ENCODE measurements around the gene GPR61.

Gene GPR61, protein sequence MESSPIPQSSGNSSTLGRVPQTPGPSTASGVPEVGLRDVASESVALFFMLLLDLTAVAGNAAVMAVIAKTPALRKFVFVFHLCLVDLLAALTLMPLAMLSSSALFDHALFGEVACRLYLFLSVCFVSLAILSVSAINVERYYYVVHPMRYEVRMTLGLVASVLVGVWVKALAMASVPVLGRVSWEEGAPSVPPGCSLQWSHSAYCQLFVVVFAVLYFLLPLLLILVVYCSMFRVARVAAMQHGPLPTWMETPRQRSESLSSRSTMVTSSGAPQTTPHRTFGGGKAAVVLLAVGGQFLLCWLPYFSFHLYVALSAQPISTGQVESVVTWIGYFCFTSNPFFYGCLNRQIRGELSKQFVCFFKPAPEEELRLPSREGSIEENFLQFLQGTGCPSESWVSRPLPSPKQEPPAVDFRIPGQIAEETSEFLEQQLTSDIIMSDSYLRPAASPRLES

GRCh38 chr1:109539676-109540075, at the start of gene GPR61:
TSS of gene GPR61 (plus strand) at chr1:109539872. CDS start at chr1:109543023, 3,151 bp downstream.
- DNase-seq (ENCODE audit: low read depth in 2 of 2), result no peak

DNA sequence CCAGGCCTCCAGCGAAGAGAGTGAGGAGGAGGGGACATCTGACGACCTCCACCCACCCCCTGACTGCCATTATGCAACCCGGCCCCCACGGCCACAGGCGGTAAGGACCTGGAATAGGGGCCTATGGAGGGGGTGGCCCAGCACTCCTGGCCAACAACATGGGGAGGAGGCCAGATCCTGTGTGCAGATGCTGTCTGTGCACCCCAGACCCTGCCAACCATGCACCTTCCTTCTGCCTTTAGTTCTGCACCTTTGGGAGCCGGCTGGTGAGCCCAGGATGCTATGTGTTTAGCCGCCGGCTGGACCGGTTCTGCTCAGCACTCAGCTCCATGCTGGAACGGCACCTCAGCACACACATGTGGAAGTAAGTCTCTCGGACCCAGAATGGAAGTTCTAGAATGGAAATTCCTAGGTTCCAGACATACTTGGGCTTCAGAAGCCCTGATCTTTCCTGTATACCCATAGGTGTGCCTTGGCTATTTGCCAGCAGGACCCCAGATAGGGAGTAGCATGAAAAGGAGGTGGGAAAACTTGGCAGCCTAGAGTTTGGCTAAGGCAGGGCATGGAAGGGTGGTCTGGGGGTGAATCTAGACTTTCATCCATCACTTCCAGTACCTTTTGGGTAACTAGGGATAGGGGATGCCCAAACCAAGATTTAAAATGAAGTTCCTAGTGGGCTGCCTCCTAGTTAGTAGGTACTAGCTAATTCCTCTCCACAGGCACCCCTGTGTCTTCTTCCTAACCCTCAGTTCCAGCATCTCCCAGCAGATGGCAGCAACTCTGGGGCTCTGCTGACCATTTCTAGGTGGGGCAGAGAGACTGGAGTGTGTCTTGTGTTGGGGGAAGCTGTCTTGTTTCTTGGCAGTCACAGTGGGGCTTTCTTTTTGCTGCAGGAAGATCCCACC, 49.4 kb upstream of the GPR61 start:
- DNase-seq (ENCODE audit: low read depth in 2 of 2), result peak; percentile 60 to 70

- DNase-seq (ENCODE audit: low read depth in 2 of 2), result no peak
These were observed 48.8 kb upstream of the GPR61 start for GRCh38 chr1:109490934-109491302.

- DNase-seq (ENCODE audit: low read depth in 2 of 2), result no peak
These were observed 48.3 kb upstream of the GPR61 start for GRCh38 chr1:109491372-109491771.

DNA sequence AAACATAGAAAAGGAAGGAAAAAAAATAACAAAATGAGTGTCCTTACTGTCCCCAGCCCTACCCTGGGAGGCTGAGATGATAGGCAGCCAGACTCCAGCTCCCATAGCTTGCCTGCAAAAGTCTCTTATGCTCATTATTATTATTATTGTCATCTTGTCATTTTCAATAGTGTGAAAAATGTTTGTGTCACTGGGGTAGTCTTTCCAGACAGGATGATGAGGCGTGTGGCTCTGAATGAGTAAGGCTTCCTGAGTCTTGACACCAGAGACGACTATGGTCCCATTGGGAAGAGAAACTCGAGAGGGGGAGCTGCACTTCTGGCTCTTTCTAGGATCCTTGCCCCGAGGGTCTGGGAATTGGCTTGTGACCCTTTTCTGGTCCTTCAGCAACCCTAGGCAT, 46.9 kb upstream of the GPR61 start:
- no peak for DNase-seq (ENCODE audit: low read depth in 2 of 2)

DNA sequence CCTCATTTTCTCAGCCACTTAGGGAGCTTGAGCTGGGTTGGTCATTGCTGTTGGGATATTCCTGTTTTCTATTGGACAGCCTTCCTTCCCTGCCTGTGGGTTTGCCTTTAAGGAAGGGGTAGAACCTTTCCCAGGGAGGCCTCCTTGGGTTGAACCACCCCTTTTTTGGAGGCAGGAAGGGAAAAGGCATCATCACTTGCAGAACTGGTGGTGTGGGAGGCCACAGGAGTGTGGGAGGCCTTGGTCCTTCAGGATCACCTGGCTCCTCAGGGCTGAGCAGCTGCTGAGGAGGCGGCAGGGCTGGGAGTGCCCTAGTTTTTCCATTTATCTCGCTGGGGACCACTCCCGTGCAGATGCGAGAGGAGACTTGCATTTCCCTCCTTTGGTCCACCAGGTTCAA, 46.4 kb upstream of the GPR61 start:
- no peak for DNase-seq (ENCODE audit: low read depth in 2 of 2)

GRCh38 chr1:109493805-109494539, 45.7 kb upstream of the GPR61 start, which contains the start of gene CYB561D1:
TSS of gene CYB561D1 (plus strand) at chr1:109494094. CDS start at chr1:109494140, 46 bp downstream.
- DNase-seq (ENCODE audit: low read depth in 2 of 2), result peak; percentile 88 to 89

DNA sequence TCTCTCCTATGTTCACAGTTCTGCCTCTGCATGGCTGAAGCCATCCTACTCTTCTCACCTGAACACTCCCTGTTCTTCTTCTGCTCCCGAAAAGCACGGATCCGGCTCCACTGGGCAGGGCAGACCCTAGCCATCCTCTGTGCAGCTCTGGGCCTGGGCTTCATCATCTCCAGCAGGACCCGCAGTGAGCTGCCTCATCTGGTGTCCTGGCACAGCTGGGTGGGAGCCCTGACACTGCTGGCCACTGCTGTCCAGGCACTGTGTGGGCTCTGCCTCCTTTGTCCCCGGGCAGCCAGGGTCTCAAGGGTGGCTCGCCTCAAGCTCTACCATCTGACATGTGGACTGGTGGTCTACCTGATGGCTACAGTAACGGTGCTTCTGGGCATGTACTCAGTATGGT, 43.9 kb upstream of the GPR61 start:
- DNase-seq (ENCODE audit: low read depth in 2 of 2), result no peak

GRCh38 chr1:109497449-109498160, 42.1 kb upstream of the GPR61 start:
- no peak for DNase-seq (ENCODE audit: low read depth in 2 of 2)

- DNase-seq (ENCODE audit: low read depth in 2 of 2), result peak in 1 of 2 donors; percentile 40
These were observed 41.4 kb upstream of the GPR61 start for GRCh38 chr1:109498161-109498801.

GRCh38 chr1:109499081-109499480, 40.6 kb upstream of the GPR61 start:
- DNase-seq (ENCODE audit: low read depth in 2 of 2), result no peak

DNA sequence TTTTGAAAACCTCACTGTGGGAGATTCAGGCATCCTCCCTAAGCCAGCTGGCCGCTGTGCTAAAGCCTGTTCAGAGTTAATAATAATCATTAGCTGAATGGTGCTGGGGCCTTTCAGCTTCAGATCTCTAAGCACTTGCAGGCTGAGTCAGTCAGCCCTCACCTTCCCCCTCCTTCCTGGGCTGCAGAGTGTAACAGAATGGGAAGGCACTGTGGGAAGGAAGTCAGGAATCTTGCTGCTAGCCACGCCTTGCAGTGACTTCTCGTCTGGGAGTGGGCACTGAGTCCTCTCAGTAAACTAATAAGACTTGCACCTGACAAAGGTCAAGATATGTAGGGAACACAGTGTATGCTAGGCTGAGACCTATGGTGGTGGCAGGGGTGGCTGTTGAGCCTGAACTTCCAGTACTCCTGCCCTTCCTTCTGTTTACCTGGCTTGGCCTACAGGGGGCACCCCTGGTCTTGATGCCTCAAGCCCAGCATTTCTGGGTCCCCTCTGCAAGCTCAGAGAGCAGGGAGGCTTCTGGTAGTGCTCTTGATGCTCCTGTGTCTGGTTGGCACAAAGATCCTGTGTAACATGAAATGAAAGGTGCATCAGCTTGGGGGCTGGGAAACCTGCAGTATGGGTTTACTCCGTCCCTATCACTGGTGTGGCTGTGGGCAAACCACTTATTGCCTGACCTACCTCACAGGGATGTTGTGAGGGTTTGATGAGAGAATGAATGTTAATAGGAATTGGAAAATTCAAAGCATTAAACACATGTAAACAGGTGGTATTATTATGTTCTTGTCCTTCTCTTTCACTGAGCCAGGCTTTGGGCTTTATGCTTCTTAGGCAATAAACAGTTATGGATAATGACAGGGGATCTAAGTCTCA, 39.8 kb upstream of the GPR61 start:
- DNase-seq (ENCODE audit: low read depth in 2 of 2), result peak in 1 of 2 donors; percentile 48

DNA sequence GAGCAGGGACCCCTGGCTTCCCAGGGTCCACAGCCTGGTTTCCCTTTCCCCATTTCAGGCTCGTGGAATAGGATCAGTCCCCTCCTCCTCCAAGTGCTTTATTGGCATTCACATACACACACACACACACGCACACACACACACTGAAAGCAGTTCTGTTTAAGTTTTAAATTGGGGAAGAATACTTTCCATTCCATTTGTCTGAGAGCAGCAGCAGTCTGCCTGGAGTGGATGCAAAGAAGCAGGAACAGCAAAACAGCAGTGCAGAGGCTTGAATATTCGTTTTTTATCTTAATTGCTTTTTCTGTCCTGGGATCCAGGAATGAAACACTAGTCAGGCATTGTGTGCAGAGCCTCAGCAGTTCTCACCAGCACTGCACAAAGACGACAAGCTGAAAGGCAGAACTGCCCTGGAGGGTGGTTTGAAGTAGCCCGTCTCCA, 38.7 kb upstream of the GPR61 start:
- no peak for DNase-seq (ENCODE audit: low read depth in 2 of 2)

- no peak for DNase-seq (ENCODE audit: low read depth in 2 of 2)
These were observed 37.9 kb upstream of the GPR61 start for GRCh38 chr1:109501644-109502363.

GRCh38 chr1:109502364-109502851, 37.3 kb upstream of the GPR61 start:
- peak in 1 of 2 donors; percentile 34 for DNase-seq (ENCODE audit: low read depth in 2 of 2)

- DNase-seq (ENCODE audit: low read depth in 2 of 2), result no peak
These were observed 35.7 kb upstream of the GPR61 start for GRCh38 chr1:109503935-109504334.

DNA sequence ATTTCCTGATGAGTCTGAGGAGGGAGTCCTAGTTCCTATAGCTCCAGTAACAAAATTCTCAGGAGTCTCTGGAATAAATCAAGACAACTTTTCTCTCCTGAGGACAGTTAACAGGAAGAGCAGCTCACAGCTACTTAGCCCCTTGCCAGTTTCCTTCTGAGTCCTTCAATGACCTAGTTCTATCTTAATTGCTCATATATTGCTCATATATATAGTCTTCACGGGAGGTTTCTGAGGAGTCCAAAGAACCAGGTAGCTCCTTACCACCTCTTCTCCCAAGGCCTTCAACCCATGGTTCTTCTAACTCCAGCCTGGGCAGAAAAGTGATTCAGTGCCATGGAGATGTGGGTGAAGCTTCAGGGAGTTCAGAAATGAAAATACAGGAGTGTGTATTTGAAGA, 34.7 kb upstream of the GPR61 start:
- DNase-seq (ENCODE audit: low read depth in 2 of 2), result no peak

DNA sequence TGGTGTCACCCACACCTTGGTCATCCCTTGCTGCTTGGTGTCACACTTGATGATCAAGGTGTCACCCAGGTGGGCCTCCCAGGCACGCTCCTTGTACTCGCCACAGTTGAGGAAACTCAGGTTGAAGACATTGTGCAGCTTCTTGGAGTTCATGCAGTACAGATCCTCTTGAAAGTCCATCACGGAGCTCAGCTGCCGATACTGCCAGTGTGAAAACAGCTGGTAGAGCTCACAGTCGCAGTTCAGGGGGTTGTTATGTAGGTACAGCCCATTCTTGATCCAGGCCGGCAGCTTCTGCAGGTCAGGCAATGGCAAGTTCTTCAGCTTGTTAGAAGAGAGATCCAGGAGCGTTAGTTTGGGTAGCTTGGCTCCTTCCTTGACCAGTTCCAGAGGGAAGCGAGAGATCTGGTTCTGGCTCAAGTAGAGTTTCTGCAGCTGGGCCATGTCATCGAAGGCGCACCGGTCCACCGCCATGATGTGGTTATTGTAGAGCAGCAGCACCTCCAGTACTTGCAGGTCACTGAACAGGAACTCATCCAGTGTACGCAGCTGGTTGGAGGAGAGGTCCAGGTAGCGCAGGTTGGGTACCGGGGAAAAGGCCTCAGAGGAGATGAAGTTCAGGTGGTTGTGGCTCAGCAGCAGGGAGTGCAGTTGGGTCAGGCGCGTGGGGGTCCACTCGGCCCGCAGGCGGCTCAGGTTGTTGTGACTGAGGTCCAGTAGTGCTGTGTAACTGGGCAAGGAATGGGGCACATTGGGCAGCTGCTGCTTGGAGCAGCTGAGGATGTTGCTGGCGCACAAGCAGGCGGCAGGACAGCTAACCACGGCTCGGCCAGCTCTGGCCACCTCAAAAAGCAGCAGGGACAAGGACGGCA, 31.4 kb upstream of the GPR61 start:
- no peak for DNase-seq (ENCODE audit: low read depth in 2 of 2)

Data from stimulated activated CD4-positive, alpha-beta T cell treated with anti-CD3 and anti-CD28 coated beads, Interleukin-1b, Interleukin-23, amount 100 ng/mL, for 4 hours (primary cell).